ENCODE results near the gene MAGI2. TPM values are rescaled to one million over a fixed set of nuclear protein-coding genes. Genes with fewer than 3 reads are reported as not detected.
"Not testable (repeated sequence)": the region's sequence is repeated elsewhere in the genome, so short reads cannot be mapped to it uniquely, and the experiment has no call there.

MAGI2 gene
- total RNA-seq, 1 donor from 2014 or later: 64.2 TPM

DNA sequence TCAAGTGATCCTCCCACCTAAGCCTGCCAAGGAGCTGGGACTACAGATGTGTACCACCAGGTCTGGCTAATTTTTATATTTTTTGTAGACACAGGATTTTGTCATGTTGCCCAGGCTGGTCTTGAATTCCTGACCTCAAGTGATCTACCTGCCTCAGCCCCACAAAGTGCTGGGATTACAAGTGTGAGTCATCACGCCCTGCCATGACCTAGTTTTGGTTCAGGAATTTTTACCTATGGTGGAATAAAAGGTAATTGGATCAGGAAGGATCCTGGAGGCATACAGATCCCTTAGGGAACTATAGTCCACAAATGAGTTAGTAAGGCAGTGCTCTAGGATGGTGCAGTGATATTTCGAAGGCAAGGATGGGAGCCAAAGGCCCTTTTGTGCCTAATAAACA, 937.0 kb downstream of the MAGI2 start:
- no peak overlapping the region for H3K27ac Mint-ChIP-seq (ENCODE audit: unreplicated experiment)
- H3K4me3 Mint-ChIP-seq (ENCODE audit: unreplicated experiment): no peak overlapping the region
- H3K36me3 Mint-ChIP-seq (ENCODE audit: unreplicated experiment): no peaks in the 10 kb centered on the region
- no peaks in the 10 kb centered on the region for H3K27me3 Mint-ChIP-seq (ENCODE audit: unreplicated experiment)
- TF ChIP-seq, protein P1, sequence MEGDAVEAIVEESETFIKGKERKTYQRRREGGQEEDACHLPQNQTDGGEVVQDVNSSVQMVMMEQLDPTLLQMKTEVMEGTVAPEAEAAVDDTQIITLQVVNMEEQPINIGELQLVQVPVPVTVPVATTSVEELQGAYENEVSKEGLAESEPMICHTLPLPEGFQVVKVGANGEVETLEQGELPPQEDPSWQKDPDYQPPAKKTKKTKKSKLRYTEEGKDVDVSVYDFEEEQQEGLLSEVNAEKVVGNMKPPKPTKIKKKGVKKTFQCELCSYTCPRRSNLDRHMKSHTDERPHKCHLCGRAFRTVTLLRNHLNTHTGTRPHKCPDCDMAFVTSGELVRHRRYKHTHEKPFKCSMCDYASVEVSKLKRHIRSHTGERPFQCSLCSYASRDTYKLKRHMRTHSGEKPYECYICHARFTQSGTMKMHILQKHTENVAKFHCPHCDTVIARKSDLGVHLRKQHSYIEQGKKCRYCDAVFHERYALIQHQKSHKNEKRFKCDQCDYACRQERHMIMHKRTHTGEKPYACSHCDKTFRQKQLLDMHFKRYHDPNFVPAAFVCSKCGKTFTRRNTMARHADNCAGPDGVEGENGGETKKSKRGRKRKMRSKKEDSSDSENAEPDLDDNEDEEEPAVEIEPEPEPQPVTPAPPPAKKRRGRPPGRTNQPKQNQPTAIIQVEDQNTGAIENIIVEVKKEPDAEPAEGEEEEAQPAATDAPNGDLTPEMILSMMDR (IDR thresholded peaks at IDR 0.05; ENCODE audit: partially characterized antibody, unreplicated experiment): no peak
- H3K4me1 Mint-ChIP-seq (ENCODE audit: low read depth, unreplicated experiment): peaks cover 7% of the 10 kb centered on the region
- DNase-seq: no peak
- H3K9me3 Mint-ChIP-seq (ENCODE audit: unreplicated experiment): peaks cover 2% of the 10 kb centered on the region

DNA sequence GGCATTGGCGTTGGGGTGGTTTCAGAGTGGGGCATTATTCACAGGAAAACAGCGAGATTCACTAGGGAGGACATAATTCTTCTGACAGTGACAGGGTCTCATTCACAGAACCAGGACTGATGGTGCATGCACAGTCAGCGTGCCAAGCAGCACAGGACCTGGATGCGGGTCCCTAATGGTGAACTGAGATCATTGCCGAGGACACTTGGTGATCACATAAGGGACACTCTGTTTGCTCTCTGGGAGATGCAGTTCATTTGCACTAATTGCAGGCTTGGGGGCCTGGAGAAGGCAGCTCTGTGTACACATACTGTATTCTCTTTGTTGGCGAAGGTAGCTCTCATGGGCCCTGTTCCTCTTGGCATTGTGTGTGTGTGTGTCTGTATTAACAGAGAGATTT, 938.8 kb downstream of the MAGI2 start:
- H3K4me3 Mint-ChIP-seq (ENCODE audit: unreplicated experiment): no peak overlapping the region
- no peaks in the 10 kb centered on the region for H3K36me3 Mint-ChIP-seq (ENCODE audit: unreplicated experiment)
- H3K27me3 Mint-ChIP-seq (ENCODE audit: unreplicated experiment): no peaks in the 10 kb centered on the region
- TF ChIP-seq, protein P1 (IDR thresholded peaks at IDR 0.05; ENCODE audit: partially characterized antibody, unreplicated experiment): no peak
- H3K9me3 Mint-ChIP-seq (ENCODE audit: unreplicated experiment): peaks cover 2% of the 10 kb centered on the region
- H3K4me1 Mint-ChIP-seq (ENCODE audit: low read depth, unreplicated experiment): peaks cover 9% of the 10 kb centered on the region
- DNase-seq: peak; percentile 22
- peak overlapping the region; percentile 56 for H3K27ac Mint-ChIP-seq (ENCODE audit: unreplicated experiment)

DNA sequence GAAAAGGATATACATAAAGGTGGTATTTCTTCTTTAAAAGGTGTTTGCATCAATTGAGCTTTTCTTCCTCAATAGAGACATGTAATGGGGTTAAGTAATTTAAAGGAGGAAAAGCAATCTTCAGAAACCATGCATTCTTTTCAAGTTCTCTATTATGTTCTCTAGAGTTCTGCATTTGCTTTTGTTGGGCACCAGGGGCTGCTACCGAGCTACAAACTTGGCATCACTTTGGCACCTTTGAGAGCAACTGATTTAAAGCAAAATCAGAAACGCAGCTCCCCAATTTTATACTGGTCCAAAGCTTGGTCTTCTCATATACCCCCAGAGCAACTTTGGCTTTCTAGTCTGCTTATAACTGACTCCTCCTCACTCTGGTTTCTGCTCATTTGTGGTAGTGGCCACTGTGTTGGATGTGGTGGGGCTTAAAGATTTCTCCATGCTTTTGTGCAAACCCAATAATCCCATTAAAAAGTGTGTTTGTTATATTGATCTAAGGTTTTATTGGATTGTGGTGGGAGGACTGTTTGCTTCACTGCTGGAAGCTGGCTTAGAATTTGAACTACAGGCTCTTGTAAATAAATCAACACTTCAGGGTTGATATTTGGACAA, 942.8 kb downstream of the MAGI2 start:
- Mint-ChIP-seq H3K9me3 (ENCODE audit: unreplicated experiment) (no peaks in the 10 kb centered on the region), H3K4me3 (ENCODE audit: unreplicated experiment) (no peak overlapping the region), H3K4me1 (ENCODE audit: low read depth, unreplicated experiment) (peaks cover 9% of the 10 kb centered on the region), H3K27ac (ENCODE audit: unreplicated experiment) (no peak overlapping the region), H3K36me3 (ENCODE audit: unreplicated experiment) (no peaks in the 10 kb centered on the region), H3K27me3 (ENCODE audit: unreplicated experiment) (no peaks in the 10 kb centered on the region)
- DNase-seq: peak; percentile 47
- TF ChIP-seq, protein P1 (IDR thresholded peaks at IDR 0.05; ENCODE audit: partially characterized antibody, unreplicated experiment): peak; percentile 59

DNA sequence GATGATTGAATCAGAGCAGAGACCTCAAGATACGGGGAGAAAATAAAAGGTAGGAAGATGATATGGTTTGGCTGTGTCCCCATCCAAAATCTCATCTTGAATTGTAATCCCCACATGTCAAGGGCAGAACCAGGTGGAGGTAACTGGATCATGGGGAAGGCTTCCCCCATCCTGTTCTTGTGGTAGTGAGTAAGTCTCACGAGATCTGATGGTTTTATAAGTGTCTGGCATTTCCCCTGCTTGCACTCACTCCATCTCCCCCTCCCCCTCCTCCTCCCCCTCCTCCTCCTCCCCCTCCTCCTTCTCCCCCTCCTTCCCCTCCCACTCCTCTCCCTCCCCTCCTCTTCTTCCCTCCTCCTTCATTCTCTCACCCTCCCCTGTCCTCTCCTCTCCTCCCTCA, 950.2 kb downstream of the MAGI2 start:
- DNase-seq; H3K4me1 Mint-ChIP-seq (ENCODE audit: low read depth, unreplicated experiment); H3K27me3 Mint-ChIP-seq (ENCODE audit: unreplicated experiment); H3K9me3 Mint-ChIP-seq (ENCODE audit: unreplicated experiment); H3K27ac Mint-ChIP-seq (ENCODE audit: unreplicated experiment); H3K4me3 Mint-ChIP-seq (ENCODE audit: unreplicated experiment); H3K36me3 Mint-ChIP-seq (ENCODE audit: unreplicated experiment): not testable (repeated sequence)

DNA sequence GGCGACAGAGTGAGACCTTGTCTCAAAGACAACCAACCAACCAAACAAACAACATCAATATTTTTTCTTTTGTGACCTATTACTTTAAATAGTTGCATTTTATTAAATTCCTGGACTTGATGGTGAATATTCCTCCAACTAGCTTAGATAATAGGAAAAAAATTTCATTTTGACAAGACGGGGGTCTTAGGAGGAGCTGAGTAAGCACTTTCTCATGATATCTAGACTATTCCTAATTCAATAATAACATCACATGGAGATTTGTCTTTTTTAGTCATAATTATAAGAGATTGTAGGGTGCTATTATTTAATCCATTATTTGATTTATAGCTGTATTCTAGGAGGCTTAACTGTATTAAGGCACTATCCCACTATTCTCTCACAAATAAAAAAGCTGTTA, 952.4 kb downstream of the MAGI2 start:
- no peak for DNase-seq
- no peaks in the 10 kb centered on the region for H3K36me3 Mint-ChIP-seq (ENCODE audit: unreplicated experiment)
- H3K27me3 Mint-ChIP-seq (ENCODE audit: unreplicated experiment): peaks cover 2% of the 10 kb centered on the region
- peaks cover 3% of the 10 kb centered on the region for H3K4me1 Mint-ChIP-seq (ENCODE audit: low read depth, unreplicated experiment)
- H3K4me3 Mint-ChIP-seq (ENCODE audit: unreplicated experiment): no peak overlapping the region
- no peaks in the 10 kb centered on the region for H3K9me3 Mint-ChIP-seq (ENCODE audit: unreplicated experiment)
- no peak overlapping the region for H3K27ac Mint-ChIP-seq (ENCODE audit: unreplicated experiment)
- TF ChIP-seq, protein P1 (IDR thresholded peaks at IDR 0.05; ENCODE audit: partially characterized antibody, unreplicated experiment): no peak

All from glutamatergic neuron (in vitro differentiated cells).